ENCODE data around the gene ST8SIA4.

Gene ST8SIA4

DNA sequence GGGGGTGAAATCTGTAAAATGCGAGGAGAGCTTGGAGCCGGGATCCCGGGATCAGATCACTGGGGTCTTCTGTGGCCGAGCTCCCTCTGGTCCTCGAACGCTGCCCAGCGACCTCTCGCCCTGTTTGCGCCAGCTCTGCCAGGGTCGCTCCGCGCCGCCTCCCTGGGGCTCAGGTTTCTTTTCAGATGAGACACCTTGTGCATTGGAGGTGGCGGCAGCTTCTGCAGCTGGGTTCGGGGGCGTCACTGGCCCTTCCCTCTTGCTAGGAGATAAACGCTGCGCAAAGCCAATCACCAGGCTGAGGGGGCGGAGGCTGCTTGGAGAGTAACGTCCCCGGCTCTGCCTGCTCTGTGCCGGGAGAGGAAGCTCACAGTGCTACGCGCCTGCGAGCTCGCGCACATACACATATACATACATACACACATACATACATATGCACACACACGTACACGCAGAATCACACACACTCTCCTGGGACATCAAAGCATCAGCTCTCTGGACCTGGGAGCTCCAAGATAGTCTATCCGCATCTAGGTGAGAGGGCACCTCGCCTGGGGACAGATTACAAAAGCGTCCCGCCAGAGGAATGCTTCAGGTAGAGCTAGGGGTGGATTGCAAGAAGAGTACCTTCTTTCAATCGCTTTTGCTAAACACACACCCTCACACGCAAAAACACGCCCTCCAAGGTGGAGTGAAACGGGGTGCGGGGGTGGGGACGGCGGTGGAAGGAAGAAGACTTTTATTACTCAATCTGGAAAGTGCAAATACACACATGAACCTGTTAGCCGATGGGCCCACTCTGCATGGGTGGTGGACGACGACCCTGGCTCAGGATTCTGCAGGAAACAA is at the start of gene ST8SIA4:
ST8SIA4 (minus strand) TSS at position 244 of the 849 bp plus-strand sequence. CDS start 327 bp downstream, outside the sequence.
- no peak for DNase-seq

- DNase-seq = no peak
Observed at GRCh38 chr5:100950985-100951384, 47.9 kb upstream of the ST8SIA4 start.

DNA sequence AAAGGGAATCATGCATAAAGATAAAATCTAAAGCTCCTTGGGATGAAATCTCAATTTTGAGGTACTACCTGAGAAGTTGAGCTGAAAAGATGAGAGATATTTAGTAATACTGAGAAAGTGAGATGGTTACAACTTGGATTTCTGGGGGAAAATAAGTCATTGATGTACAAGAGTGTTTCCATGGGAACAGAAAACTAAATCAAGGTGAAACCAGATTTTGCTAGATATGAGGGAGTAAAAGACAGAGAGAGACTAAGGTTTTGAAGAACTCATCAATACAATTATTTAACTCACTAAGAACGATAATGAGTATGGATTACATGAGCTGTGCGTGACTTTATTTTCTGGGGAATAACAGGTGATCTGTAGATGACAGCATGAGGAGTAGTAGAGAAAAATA is 10.2 kb upstream of the ST8SIA4 start:
- DNase-seq = no peak

DNA sequence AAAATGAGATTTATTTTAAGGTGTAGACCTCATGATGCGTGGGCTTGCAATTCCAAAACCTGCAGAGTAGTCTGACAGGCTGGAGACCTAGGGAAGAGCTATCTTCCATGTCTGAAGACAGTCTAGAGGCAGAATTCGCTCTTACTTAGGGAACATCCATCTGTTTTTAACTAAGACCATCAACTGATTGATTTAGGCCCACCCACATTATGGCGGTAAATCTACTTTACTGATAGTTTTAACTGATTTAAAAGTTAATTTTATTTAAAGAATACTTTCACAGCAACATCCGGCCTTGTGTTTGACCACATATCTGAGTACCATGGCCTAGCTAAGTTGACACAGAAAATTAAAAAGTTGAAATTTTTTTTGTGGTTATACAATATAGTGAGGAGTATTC is 6.0 kb upstream of the ST8SIA4 start:
- no peak for DNase-seq

GRCh38 chr5:100905259-100905914 is 2.3 kb upstream of the ST8SIA4 start:
- DNase-seq = no peak

DNA sequence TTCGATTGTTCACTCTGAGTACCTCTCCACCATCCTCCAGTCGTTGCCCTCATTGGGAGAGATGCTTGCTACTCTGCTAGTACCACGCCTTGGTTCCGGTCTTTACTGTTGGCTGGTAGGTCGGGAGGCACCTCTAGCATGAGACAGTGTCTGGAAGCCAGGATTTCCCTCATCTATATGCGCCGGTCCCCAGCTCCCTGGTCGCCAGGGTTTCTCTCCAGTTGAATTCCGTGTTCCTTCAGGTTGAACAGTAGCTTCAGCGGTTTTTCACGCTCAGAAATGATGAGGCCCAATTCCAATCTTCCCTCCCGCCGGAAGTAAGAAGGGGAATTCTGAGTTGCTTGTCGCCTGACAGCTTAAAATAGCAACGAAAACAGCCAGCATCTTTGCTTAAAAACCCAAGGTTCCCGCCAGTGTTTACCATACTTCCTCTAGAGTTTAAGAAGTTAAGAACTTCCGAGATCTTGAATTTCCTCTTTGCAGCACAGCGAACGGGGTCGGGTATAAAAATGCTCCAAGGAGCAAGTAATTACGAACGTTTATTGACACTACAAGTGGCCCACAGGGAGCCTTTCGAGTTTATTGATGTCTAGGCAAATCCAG is 1.3 kb upstream of the ST8SIA4 start:
- no peak for DNase-seq

DNA sequence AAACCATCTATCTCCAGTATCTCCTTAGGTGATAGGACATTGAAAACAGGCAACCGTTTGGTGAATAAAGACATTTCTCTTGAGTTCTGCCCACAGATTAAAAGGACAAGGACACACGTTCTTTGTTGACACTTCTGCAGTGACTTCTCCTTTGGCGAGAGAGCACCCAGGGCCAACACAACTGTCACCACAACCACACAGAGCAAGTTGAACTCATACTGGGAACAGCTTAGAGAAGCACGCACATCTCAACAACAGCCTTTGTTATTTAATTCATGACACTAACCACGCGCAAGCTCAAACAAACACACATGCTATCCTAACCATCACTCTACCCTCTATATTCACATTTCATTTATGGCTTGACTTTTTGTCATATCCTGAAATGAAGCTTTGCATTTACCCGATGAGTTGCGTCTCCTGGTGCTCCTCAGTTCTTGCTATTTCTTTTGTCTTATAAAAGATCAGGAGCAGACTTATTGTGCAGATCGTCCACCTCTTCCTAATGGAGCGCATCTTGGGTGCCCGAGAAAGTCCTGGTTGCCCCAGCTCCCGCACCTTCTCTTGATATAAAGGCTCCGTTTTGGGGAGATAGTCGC is 543 bp downstream of the ST8SIA4 start:
- DNase-seq = no peak

DNA sequence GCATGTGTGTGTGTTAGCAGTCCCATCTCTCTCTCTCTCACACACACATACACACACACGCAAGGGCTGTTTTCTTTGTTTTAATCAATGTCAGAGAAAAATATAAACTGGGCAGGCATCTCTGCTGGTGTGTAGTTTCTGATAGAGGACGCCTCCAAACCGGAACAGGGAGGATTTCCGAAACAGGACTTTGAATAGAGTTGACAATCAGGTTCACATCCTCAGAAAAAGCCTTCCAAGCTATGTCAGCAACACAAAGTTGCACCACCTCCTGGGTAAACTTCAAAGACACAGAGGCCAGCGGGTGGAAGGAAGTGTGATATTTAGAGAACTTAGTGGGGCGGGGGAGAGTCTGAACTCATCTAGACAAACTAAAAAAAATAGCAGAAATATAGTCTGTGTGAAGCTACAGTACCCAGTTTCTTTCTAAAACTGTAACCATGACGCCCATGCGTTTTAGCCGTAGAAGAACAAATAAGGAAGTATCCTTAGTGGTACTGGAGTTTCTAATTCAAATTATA is 1.2 kb downstream of the ST8SIA4 start:
- no peak for DNase-seq

DNA sequence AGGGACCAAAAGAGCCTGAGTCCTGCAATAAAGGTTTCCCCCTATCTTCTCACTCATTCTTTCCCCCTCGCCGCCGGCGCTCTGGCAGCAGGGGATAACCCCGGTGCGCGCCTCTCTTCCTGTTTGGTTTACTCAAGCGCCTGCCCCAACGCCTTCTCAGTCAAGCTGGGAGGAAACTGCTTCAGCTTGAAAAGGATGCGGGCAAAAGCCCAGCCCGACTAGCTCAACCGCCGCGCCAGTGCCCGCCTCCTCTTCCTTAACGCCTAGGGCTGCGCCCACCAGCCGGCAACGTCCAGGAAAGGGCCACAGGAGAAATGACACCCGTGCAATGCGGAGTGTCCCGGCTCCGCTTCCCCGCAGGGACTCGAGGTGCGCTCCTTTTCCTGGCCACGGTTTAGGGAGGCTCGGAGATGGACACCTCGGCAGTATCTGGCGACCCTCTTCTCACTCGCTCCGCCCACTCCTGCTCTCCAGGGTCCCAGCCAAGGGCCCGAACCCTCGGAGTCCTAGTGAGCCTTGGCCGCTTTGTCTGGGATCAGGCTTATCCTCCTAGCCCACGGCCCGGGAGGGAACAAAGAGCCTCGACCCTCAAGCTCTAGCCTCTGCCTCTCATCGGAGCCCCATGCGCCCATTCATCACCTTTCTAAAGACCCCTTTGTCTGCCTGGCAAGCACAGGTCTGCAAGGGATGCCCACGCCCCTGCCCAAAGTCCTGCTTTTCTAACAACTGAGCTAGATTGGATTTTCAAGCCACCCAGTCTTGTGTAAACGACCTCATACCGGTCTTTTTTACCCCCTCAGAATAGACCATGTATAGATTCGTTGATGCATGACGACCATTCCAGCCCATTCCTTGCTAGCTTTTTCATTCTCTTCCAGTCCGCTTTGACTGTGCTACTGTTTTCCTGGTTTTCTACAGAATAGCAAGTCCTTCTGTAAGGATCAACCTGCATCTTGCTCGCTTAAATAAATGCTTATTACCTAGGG is 2.0 kb downstream of the ST8SIA4 start:
- DNase-seq = peak; percentile 16

DNA sequence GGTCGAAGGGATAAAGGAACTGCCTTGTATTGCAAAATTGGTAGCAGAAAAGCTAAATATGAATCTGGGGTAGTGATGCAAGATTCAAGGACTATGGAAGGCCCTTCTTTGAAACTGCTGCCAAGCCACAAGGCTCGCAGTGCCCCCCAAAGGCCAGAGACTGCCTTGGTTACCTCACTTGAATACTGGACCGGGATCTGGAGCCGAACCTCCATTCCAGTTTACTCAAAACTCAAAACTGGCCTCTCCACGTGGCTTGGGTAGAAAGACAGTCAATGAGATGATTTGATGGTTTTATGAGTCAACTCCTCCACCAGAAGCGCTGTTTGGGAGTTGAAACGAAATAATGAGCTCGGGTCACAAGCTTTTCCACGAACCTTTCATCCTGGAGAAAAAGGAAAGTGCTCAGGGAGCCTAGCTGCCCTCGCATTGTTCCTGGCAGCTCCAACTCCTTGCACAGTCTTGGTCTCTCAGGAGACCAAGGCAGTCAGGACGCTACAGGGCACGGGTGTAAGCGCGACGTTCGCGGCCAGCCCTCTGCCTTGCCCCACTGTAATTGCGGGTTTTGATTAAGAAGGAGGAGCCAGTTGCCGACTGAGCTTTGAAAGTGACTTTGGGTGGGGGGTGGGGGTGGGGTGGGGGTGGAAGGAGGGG is 2.8 kb downstream of the ST8SIA4 start:
- DNase-seq = no peak

DNA sequence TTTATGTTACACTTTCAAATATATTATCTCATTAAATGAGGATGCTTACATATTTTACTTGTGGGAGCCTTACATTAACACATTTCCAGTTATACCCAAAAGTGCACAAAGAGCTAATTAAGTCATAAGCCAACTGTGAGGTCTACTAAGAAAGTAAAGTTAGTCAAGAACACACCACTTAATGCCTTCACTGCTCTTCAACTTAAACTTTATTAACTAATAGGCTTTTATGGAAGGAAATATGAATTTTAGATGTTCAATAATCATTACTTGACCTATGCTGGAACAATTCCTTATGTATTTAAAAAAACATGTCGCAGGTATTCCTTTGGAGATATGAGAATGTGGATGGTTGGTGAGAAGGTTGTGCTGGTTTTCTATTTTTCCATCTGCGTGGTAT is 3.4 kb downstream of the ST8SIA4 start:
- DNase-seq = no peak

- no peak for DNase-seq
Observed at GRCh38 chr5:100898504-100899346, 4.4 kb downstream of the ST8SIA4 start.

DNA sequence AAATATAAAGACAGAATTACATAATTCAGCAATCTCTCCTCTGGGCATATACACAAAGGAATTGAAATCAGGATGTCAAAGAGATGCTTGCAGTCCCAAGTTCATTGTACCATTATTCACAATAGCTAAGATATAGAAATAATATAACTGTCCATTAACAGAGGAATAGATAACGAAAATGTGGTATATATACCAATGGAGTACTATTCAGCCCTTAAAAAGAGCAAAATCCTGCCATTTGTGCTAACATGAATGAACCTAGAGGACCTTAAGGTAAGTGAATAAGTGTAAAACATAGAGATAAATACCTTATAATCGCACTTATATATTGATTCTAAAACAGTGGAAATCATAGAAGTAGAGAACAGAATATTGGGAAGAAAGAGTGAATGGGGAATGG is 7.0 kb downstream of the ST8SIA4 start:
- no peak for DNase-seq

DNA sequence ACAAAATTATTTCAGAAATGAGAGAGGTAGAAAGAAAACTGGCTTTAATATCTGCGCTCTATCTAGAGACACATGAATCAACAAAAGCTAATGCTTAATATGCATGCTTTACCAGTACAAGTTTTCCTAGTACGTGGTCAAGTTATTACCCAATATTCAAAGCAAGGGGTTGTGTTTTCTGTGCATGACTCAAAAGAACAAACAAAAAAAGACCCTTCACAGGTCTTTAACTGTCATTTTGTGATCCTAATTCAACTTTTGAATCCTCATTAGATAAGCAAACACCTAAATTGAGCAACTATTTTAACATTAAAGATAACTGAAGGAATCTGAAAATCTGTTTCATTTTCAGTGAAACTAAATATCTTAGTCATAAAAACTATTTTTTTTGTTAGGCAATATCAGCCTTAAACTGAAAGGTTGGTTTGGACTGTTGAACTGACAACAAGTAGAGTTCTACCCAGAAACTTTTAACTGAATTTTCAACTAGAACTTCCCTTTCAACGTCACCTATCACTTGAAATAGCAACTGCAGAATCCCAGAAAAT is 12.5 kb downstream of the ST8SIA4 start:
- no peak for DNase-seq

DNA sequence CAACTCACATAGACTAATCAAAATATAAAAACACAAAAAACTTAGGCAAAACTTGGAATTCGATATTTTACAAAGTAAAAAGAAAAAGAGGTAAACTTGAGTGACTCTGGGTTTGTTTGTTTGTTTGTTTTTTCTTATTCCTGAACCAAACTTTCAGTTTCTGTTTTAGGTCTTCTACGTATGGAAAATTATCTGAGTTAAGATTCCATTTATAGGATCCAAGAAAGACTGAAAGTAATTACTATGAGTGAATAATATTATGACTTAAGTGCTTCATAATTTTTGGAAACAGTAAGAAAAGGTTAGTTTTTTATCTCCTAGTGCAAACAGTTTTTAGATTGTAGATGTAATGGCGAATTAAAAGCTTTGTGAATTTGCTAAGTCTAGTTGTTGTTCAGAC is 13.2 kb downstream of the ST8SIA4 start:
- no peak for DNase-seq

DNA sequence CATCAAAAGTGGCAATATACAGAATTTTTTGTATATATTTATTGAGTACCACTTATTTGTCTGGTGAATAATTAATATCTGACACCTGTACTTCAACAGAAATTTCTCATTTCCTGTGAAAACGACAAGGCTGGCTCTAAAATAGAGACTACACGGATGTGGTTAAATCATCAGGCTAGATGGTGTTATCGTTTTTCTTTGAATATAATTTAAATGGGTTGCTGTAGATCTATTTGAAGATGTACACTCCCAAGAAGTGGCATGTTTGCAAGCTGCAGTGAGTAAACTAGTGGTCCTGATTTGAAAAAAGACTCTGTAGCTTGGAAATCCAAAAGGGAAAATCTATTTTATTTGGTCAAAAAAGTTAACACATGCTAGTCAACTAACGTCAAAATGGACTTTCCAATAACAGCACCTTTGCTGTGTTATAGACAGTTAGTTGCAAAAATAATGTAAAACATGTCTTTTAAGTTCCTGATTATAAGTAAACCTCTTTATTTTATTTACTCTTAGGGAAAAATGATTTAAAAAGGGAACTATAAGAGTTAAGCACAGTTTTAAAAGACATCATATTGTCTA is 13.8 kb downstream of the ST8SIA4 start:
- DNase-seq = no peak

GRCh38 chr5:100877274-100877673 is 25.8 kb downstream of the ST8SIA4 start:
- DNase-seq = no peak

- no peak for DNase-seq
Observed at GRCh38 chr5:100872408-100873190, 30.5 kb downstream of the ST8SIA4 start.

DNA sequence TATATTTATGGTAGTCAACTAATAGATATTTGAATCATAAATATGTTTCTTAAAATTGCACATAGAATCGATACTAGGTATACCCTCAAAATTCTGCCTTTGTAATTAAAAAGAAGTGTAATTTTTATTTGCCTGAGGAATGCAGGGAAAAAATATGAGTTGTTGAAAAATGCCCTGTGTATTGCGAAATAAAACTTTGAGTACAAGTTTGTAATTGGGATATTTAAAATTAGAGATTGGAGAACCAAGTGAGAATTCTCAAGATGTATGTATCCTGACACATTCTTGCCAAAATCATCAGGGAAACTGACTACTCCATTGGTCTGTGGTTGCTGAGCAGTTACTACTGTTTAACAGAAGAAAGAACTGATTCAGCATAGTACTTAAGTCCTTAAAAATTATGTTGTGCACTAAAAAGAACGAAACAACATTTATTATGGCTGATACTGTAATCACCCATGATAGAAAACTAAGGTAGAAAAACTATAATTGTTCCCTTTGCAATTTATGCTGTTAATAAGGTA is 36.0 kb downstream of the ST8SIA4 start:
- DNase-seq = no peak

Data from EL (cell line).